ENCODE data around the gene KIF18B. TPM values are rescaled to one million over a fixed set of nuclear protein-coding genes. Genes with fewer than 3 reads are reported as not detected.

The KIF18B gene
- total and polyA plus RNA-seq, 2 of the 13 experiments (the other 11 are each of a cell fraction or from before 2014, with no cell fraction given): 15.2 to 15.3 TPM

- TF ChIP-seq ZNF281 (CRISPR knock-in tag; IDR thresholded peaks at IDR 0.05; ENCODE audit: borderline replicate concordance): peak; percentile 29; the same call in 1 of the 2 replicates
- 0 out of 2 replicates have a peak, but pooled peaks have one; percentile 22 for TF ChIP-seq TBX2 (CRISPR knock-in tag; IDR thresholded peaks at IDR 0.05; ENCODE audit: borderline replicate concordance)
- TF ChIP-seq ZMYM4 (CRISPR knock-in tag; IDR thresholded peaks at IDR 0.05): no peak
- no peak for TF ChIP-seq E2F5 (CRISPR knock-in tag; conservative IDR thresholded peaks at IDR 0.05)
- peak; percentile 58; the same call in 1 of the 2 replicates for TF ChIP-seq NR2F2 (IDR thresholded peaks at IDR 0.05; ENCODE audit: borderline replicate concordance, low read depth)
- 0 out of 2 replicates have a peak, but pooled peaks have one; percentile 41 for TF ChIP-seq ZNF367 (CRISPR knock-in tag; IDR thresholded peaks at IDR 0.05; ENCODE audit: borderline replicate concordance)
- no peak for TF ChIP-seq FIP1L1 (IDR thresholded peaks at IDR 0.05; ENCODE audit: borderline replicate concordance, insufficient read depth, low read depth, low read length)
- TF ChIP-seq, protein P1, sequence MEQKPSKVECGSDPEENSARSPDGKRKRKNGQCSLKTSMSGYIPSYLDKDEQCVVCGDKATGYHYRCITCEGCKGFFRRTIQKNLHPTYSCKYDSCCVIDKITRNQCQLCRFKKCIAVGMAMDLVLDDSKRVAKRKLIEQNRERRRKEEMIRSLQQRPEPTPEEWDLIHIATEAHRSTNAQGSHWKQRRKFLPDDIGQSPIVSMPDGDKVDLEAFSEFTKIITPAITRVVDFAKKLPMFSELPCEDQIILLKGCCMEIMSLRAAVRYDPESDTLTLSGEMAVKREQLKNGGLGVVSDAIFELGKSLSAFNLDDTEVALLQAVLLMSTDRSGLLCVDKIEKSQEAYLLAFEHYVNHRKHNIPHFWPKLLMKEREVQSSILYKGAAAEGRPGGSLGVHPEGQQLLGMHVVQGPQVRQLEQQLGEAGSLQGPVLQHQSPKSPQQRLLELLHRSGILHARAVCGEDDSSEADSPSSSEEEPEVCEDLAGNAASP (CRISPR knock-in tag; IDR thresholded peaks at IDR 0.05; ENCODE audit: borderline replicate concordance): peak; percentile 51
- no peak for TF ChIP-seq ZNF296 (CRISPR knock-in tag; conservative IDR thresholded peaks at IDR 0.05)
- no peak for TF ChIP-seq RELA (CRISPR knock-in tag; IDR thresholded peaks at IDR 0.05)
- TF ChIP-seq RXRB (CRISPR knock-in tag; IDR thresholded peaks at IDR 0.05; ENCODE audit: borderline replicate concordance): peak; percentile 28; the same call in 1 of the 2 replicates
- no peak for TF ChIP-seq ELF4 (CRISPR knock-in tag; IDR thresholded peaks at IDR 0.05; ENCODE audit: borderline replicate concordance)
- TF ChIP-seq MBNL3 (CRISPR knock-in tag; conservative IDR thresholded peaks at IDR 0.05): no peak
- TF ChIP-seq RCOR2 (CRISPR knock-in tag; IDR thresholded peaks at IDR 0.05): 0 out of 2 replicates have a peak, but pooled peaks have one; percentile 27
- TF ChIP-seq EP300 (IDR thresholded peaks at IDR 0.05; ENCODE audit: low read depth in 2 of 2, low read length in 2 of 2): peak in 1 of 2 experiments; percentile 49; a peak in 2 of 4 replicates
- no peak for TF ChIP-seq EP300 (CRISPR knock-in tag; IDR thresholded peaks at IDR 0.05; ENCODE audit: borderline replicate concordance)
- TF ChIP-seq ZNF639 (CRISPR knock-in tag; conservative IDR thresholded peaks at IDR 0.05): 0 out of 2 replicates have a peak, but pooled peaks have one; percentile 31
- TF ChIP-seq SMAD3 (CRISPR knock-in tag; IDR thresholded peaks at IDR 0.05): peak; percentile 15; the same call in 1 of the 2 replicates
- no peak for TF ChIP-seq SMARCE1 (IDR thresholded peaks at IDR 0.05; ENCODE audit: borderline replicate concordance)
- TF ChIP-seq HDAC1 (CRISPR knock-in tag; IDR thresholded peaks at IDR 0.05): peak; percentile 76
- peak; percentile 99 for TF ChIP-seq FOSL2 (CRISPR knock-in tag; IDR thresholded peaks at IDR 0.05)
- TF ChIP-seq GFI1 (CRISPR knock-in tag; IDR thresholded peaks at IDR 0.05; ENCODE audit: borderline replicate concordance): peak; percentile 99
- no peak for TF ChIP-seq ZNF570 (CRISPR knock-in tag; IDR thresholded peaks at IDR 0.05; ENCODE audit: borderline replicate concordance)
These were observed 33.8 kb upstream of the KIF18B start (continued) for GRCh38 chr17:44981221-44981968.
